Endometrial microvascular endothelial cells (primary cell): ENCODE measurements around the gene YTHDF1. TPM values are rescaled to one million over a fixed set of nuclear protein-coding genes. Genes with fewer than 3 reads are reported as not detected.

Experiments
- in situ Hi-C: cut with HindIII; loops from 2 replicates; pipeline ENCODE4 v1.10.0; 2017; ENCODE audit warnings: low sequenced_read_pairs, low pct_unique_long_range_greater_than_20kb; ENCODE audit errors: inconsistent ontology term
- total RNA-seq: library from RNA; depleted of rRNA; stranded (reverse); fragments of >200 nt; gene quantifications from one replicate; pipeline ENCODE4 v1.2.3, GENCODE V29; 2015; ENCODE audit errors: inconsistent ontology term

YTHDF1 gene
- total RNA-seq: 37.3 TPM

GRCh38 chr20:63216041-63216848, at the start of gene YTHDF1:
YTHDF1 (minus strand) TSS chr20:63216131; CDS start chr20:63215892, 239 bp downstream.
- in situ Hi-C loops: no loop called here

DNA sequence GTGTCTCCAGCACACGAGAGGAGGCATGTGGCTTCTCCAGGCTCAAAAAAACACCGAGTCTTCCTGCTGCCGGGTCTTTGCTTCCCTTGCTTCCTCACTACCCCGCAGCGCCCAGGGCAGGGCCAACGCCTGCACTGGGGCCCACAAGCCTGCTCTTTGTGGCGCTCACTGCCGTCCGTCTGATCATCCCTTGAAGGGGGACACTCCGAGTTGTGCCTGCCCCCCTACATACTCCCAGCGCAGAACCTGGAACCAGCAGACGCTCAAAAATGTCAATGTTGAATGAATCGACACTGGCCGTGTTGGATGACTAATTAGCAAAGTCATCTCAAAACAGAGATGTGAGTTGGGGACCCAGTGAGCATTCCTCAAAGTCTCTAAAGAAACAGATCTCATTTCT, 48.6 kb upstream of the YTHDF1 start:
- in situ Hi-C loops: no loop called here

DNA sequence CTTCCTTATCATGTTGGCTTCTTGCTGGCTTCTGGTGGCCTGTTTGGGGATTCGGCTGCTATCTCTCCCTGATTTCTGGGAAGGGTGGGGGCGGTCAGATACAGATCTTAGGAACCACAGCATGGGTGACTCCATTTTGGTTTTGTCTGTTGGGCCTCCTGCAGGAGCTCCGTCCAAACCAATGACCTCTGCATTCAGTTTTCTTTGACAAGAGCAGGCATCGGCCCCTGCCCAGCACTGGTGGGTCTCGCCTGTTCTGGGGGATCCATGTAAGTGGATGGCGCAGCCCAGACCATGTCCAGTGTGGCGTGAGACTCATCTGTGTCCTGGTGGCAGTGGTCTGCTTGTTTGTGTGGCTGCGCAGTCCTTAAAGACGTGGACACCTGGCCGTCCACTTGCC, 48.1 kb upstream of the YTHDF1 start:
- in situ Hi-C loops: no loop called here

DNA sequence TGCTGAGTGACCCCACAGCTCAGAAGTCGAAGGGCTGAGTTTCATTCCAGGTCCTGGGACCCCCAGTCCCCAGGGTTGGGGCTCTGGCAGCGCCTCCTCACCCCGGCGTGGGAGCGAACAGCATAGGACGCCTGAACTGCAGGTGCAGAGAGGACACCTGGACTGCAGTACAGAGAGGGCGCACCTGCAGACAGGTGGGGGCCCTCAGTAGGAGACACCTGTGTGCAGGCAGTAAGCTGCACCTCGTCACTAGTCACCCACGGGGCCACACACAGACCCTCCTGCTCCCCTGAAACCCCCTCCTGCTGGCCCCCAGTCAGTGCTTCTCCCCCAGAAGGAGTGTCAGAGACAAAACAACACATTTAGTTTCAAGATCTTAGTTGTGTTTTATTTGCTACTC, 46.9 kb upstream of the YTHDF1 start:
- in situ Hi-C loops: no loop called here

GRCh38 chr20:63261795-63262528, 46.0 kb upstream of the YTHDF1 start:
- in situ Hi-C loops: no loop called here

GRCh38 chr20:63261060-63261794, 45.3 kb upstream of the YTHDF1 start:
- in situ Hi-C loops: no loop called here

GRCh38 chr20:63260521-63260920, 44.6 kb upstream of the YTHDF1 start:
- in situ Hi-C loops: no loop called here

GRCh38 chr20:63259734-63260460, 44.0 kb upstream of the YTHDF1 start:
- in situ Hi-C loops: no loop called here

DNA sequence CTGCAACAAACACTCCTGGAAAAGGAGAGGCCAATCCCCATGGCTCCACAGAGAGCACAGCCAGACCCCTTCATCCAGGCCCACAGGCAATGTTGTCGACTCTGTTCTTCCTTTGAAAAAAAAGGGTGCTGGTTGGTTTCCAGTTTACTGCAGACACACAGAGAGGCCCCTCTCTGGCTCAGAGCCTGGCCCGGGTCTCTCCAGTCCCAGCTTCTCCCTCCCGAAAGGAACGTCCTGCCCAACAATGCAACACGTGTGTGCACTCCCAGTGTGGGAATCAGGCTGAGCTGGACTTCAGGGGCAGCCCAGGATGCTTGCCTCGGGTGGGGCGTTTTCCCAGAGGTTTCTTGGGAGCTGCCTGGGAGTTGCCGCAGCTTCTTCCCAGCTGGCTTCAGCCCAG, 42.9 kb upstream of the YTHDF1 start:
- in situ Hi-C loops: no loop called here

DNA sequence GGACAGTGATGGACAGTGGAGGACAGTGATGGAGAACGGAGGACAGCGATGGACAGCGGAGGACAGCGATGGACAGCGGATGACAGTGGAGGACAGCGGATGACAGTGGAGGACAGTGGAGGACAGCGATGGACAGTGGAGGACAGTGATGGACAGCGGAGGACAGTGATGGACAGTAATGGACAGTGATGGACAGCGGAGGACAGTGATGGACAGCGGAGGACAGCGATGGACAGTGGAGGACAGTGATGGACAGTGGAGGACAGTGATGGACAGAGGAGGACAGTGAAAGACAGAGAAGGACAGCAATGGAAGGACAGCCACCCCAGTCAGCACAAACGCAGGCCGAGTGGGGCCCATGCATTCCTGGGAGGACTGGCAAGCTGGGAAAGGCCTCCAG, 41.7 kb upstream of the YTHDF1 start:
- in situ Hi-C loops: no loop called here

- in situ Hi-C loops: no loop called here
Measured at GRCh38 chr20:63256954-63257353, 41.0 kb upstream of the YTHDF1 start.

DNA sequence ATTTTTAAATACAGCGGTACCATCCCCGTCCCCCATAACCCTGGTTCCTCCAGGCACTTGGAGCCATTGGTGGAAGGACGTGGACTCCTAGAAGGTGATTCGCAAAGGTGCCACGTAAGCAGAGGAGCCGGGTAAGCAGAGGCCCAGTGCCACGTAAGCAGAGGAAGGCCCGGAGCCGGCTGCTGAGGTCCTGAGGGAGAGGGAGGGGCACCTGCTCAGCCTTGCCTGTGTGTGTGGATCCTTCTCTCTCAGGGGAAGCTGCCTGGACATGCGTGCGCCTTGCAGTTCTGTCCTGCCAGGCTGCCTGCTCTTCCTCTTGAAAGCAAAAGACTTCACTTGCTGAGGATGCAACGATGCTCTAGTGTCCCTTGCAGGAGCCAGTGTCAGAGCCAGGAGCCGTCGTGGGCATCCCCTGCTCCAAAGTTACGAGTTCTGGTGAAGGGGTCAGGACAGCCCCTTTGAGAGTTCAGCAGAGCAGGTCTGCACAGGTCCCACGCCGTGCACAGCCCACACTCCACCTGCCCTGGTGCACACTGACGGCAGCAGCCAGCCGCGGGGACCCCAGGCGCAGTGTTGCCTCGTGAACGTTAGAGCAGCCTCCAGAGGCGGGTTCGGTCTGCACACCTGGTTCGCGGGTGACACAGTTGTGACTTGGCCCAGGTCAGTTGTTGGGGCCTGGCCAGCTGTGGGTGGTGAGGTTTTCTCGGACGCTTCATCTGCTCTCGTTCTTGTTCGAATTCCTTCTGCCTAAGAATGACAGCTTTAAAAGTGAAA, 40.2 kb upstream of the YTHDF1 start:
- in situ Hi-C loops: no loop called here

- in situ Hi-C loops: no loop called here
Measured at GRCh38 chr20:63254606-63255384, 38.9 kb upstream of the YTHDF1 start.

DNA sequence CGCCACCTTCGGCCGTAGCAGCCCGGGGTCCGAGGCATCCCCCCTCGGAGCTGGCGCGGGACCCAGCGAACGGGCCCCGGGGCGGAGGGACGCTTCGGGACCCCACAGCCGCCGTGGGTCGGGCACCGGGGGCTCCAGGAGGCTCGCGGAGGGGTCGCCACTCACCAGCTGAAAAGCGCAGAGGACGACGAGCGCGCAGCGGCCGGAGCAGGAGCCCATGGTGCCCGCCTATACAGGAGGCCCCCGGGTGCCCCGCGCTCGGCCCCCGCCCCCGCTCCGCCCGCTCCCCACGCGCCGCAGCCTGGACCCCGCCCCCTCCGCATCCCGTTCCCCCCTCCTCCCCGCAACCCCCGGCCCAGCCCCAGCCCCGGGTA, 38.3 kb upstream of the YTHDF1 start, which contains the start of gene NKAIN4:
Gene NKAIN4 (minus strand): TSS at position 232 of the 374 bp plus-strand sequence. CDS start 13 bp downstream, at position 219.
- in situ Hi-C loops: no loop called here

DNA sequence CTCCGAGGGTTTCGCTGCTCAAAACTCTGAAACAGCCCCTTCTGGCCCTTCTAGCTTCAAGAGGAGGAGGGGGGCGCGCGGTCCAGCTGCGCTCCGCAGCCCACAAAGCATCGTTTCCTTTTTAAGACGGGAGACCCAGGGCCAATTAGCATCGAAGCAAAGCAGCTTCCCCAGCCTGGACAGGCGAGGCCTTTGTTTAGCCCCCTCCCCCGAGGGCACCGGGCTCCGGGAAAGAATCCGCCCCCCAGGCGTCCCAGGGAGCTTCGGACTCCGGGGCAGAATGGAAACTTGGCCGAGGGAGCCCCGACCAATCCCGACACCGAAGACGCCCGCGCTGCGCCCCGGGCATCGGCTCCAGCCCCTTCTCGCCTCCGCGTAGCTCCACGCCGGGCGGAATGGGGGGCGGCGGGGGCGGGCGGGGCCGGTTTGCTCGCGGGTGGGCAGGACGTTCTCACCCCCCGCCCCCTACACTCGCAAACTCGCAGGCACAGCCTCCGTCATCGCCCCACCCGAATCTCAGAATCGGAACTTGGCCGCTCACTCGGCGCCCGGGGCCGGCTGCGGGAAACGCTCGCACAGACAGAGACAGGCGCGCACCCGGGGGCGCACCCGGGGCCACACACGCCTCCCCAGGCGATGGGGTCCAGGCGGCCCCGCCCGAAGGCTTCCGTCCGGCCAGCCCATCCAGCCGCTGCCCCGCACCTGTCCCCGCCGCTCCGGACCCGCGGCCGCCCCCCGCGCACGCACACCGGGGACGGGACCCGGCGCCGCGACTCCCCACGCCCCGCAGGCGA, 37.7 kb upstream of the YTHDF1 start:
- in situ Hi-C loops: no loop called here

- in situ Hi-C loops: no loop called here
Measured at GRCh38 chr20:63253065-63253437, 37.1 kb upstream of the YTHDF1 start.

- in situ Hi-C loops: no loop called here
Measured at GRCh38 chr20:63252284-63252711, 36.4 kb upstream of the YTHDF1 start.
